Sciatic nerve (tissue), 2 donors: ENCODE measurements around the gene DPP4. TPM values are rescaled to one million over a fixed set of nuclear protein-coding genes. Genes with fewer than 3 reads are reported as not detected.

Experiments used
- ATAC-seq: fragments of 200-7000 bp; cut with Tn5 transposase; one replicate; pipeline ENCODE4 v1.9.1; 2020; ENCODE audit warnings: mild to moderate bottlenecking, moderate library complexity
- DNase-seq: peaks from one replicate; pipeline ENCODE4 v3.0.0-alpha.2; 2020; ENCODE audit warnings: low spot score
- intact Hi-C: fragments of 100-400 bp; cut with DNase I; formaldehyde crosslinking; loops from one replicate; pipeline ENCODE4 v1.14.2; 2022
- total RNA-seq: library from RNA; stranded (reverse); fragmentation: NEBNext Ultra II Directional; extraction: Animal tissue kit (Norgen Biotek cat#: 25700); gene quantifications from one replicate; pipeline ENCODE4 v1.2.1, GENCODE V29; 2021
- donor health status: DM: no; HTN: no; CAD: no.
- donor health status: DM: no; HTN: no; CAD: no.

The DPP4 gene
- 11.8 TPM for total RNA-seq

DNA sequence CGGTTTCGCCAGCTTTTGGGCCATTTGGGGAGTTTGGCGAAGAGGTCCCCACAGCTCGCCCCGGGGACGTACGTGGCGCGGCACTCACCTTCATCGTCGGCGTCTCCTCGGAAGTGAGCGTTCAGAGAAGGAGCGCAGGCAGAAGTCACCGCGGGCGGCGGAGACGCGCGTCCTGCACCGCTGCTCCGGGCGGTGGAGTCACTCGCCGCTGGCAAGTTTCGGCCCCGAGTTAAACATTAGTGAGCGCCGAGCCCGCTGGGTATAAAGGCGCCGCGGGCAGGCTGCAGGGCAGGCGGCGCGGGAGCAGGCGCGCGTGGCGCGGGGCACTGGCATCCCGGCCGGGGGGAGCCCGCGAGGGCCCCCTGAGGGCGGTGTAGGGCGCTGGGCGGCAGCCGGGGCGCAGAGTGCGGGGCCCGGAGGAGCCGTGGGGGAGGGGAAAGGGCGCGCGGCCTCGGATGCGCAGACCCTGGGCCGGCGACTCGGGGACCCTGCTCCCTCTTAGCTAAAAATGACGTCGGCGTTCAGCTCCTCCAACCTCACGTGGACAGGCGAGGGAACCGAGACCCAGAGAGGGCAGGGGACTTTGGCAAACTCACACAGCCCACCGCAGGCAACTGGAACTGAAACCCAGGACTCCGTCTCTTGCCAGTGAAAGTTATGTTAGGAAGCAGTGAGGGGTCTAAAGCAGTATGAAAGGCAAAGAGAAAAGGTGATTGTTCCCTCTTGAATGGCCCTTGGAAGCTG, at the start of gene DPP4:
Gene DPP4, minus strand, starts transcription at position 328 of the 744 bp plus-strand sequence. Its CDS starts 234 bp downstream, at position 94.
- DNase-seq, result peak; percentile 60
- peak; percentile 60 for ATAC-seq
- intact Hi-C loops, result no loop called here

- intact Hi-C loops, result no loop called here
- DNase-seq (no peak), ATAC-seq (peak; percentile 56)
Measured at GRCh38 chr2:162118166-162119031, 44.4 kb upstream of the DPP4 start.

DNA sequence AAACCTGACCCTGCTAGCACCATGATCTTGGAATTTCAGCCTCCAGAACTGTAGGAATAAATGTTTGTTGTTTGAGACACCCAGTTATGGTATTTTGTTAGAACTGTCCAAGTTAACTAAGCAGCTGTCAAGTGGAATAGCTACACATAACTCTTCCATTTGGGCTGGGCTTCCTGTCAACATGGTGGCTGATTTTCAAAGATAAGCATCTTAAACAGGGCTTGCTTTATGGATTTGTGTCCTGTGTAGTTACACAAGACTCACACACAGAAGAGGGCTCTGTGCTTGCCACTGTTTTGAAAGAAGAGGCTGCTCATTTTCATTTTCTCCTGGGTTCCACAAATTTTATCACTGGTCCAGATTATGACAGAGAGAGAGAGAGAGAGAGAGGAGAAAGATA, 42.3 kb upstream of the DPP4 start:
- intact Hi-C loops, result no loop called here
- ATAC-seq, result no peak
- DNase-seq, result no peak

GRCh38 chr2:162115076-162115475, 41.1 kb upstream of the DPP4 start:
- DNase-seq, result no peak
- intact Hi-C loops, result no loop called here
- no peak for ATAC-seq

DNA sequence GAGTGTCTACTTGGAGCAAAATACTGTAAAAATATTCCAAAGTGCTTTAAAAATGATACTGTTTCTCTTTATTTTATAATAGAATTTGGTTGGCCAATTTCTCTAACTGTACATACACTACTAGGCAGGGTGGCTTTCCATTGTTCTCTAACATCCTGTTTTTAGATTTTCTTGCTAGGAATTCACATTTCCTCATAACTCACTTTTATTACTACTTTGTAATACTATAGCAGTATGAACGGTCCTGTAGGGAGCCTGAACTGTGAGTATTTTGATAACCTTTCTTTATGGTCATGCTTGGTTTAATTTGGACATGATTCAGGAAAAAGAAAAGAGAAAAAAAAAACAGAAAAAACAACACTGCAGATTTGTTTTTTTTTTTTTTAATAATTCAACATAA, 40.3 kb upstream of the DPP4 start:
- ATAC-seq, result no peak
- no peak for DNase-seq
- intact Hi-C loops, result no loop called here

- intact Hi-C loops, result no loop called here
- DNase-seq, result no peak
- peak; percentile 93 for ATAC-seq
Measured at GRCh38 chr2:162113776-162114168, 39.8 kb upstream of the DPP4 start.

DNA sequence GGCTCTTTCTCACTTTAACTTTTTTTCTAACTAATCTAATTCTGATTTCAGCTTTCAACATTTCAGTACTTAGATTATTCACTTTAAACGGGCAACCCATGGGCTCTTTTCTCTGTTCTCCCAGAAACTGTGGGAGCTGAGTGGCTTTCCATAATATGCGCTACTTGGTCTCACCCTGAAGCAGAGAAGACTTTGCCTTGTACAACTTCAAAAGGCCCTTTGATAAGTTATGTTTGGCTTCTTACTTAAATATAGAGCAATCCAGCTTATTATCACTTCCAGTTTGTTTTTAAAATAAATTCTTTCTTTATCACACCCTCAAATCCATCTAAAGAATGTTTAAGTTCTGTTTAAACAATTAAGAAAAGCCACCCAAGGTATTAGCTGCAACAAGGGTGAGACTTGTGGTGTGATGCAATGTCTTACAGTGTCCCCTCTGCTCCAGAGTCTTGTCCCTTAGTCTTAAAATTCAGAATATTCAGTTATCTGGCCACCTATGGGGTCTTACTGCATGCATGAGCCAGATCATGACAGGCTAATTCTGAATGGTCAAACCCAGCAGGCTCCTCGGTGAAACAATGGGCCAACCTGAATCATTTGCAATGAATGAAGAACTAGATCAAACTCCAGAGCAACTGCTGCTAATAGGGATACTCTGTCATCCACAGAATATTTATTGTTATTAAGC, 39.2 kb upstream of the DPP4 start:
- DNase-seq, result no peak
- intact Hi-C loops, result no loop called here
- peak; percentile 19 for ATAC-seq

DNA sequence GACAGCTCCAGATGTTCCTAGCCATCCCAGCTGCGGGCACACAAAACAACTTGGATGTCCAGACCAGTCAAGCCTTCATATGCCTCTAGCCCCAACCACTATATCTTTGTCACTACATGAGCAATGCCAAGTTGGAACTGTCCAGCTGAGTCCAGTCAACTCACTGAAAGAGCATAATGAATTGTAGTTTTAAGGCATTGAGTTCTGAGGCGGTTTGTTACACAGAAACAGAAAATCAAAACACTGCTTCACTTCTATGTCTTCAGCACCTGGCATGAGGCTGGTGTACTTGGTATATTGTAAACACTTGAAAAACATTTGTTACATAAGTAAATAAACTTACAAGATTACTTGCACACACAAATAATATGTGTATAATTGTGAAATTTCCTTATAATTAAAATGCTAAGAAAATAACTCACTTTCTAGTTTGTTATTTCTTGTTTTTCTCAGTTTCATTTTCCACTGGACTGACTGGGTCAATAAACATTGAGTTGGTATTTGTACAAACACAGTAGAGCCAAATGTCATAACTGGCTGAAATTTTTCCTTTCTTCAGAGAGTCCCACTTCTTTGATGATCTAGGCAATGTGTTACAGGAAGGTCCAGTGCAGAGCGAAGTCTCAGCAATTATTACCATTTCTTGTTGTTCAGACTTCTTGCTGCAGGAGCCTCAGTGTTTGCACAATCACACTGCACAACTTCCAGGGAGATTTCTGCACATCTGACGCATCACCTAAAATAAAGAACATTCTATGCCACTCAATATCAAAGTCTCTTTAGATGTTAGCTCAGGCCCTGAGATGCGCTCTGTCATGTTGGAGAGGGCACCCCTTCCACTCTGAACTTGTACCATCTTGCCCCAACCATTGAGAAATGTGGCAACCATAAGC, 38.2 kb upstream of the DPP4 start:
- intact Hi-C loops, result no loop called here
- ATAC-seq, result no peak
- DNase-seq, result no peak

DNA sequence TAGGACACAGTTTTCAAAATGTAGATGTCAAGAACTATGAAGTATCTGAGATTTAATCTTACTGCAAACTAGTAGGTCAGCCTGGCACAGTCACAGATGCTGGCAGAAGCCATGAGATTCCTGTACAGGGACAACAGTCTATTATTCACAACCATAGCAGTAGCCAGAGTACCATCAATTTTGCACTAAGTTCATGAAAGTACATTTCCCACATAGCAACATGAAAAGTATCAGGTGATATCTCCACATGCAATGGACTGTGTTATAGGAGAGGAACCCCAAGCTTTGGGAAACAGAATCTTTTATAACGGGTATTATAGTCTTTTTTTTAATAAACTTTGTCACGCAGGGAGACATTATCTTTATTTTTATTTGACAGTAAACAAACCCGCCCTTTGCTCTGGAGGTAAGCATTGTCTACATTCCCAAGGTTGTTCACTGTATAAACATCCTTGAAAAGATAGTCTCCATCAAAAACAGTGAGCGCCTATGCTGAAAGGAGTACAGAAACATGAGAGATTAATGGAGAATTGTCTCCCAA, 33.4 kb upstream of the DPP4 start:
- DNase-seq (no peak), ATAC-seq (no peak)
- intact Hi-C loops, result no loop called here

DNA sequence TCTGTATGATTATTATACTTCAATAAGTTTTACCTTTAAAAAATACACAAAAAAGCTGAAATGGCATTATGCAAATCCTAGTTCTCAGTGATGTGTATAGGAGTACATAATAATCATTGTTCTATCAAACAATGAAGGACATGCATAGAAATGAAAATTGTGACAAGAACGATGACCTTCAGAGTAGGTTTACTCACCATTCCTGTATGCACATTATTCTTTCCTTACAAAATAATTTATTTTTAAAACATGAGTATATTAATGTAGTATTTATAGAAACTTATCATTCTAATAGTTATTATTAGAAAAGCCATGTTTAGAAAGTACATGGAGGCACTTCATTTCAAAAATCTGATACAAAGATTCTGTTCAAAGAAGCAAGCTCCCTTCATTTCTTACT, 32.7 kb upstream of the DPP4 start:
- no peak for ATAC-seq
- no peak for DNase-seq
- intact Hi-C loops, result no loop called here

- intact Hi-C loops, result no loop called here
- DNase-seq (no peak), ATAC-seq (peak; percentile 68)
Measured at GRCh38 chr2:162106146-162106551, 32.1 kb upstream of the DPP4 start.

DNA sequence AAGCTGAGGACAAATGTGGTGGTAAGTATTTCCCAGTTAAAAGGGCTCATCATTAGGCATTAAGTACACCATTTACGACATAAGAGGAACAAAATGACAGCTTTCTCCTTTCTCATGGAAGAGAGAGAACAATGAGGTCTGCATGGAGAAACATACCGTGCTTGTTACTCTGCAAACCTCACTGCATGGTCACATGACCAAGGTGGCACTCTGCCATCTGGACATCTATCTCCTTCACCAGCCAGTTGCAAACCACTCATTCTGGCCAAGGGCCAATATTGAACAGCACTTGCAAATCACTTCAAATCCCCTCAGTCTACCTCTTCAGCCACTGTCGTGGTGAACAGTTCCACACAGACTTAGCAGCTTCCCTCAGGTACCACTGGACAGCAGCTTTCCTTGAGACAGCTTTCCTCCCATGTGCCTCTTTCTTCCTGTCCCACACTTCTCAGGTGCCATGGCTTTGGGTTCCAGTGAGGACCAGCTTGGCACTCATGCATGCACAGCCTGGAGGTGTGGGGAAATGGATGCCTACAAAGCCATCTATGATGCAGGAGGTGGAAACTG, 29.5 kb upstream of the DPP4 start:
- ATAC-seq, result no peak
- intact Hi-C loops, result no loop called here

DNA sequence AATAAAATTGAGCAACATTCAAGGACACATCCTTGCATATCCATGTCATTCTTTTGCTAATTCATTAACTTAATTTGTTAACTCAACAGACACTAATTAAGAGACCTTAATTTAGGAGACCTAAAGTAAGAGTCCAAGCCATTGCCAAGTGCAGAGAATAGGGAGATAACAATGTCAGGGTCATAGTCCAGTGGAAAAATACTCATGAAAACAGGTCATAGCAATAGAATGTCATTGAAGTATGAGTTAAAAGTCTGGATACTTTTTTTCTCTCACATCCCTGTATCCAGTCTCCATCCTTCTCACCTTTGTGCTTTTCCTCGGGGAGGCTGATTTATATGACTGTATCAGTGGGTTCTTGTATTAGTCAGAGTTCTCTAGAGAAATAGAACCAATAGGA, 26.6 kb upstream of the DPP4 start:
- intact Hi-C loops, result no loop called here
- ATAC-seq (no peak), DNase-seq (no peak)

More for the DNA sequence above, 29.5 kb upstream of the DPP4 start:
- no peak for DNase-seq

- DNase-seq (no peak), ATAC-seq (no peak)
- intact Hi-C loops, result no loop called here
Measured at GRCh38 chr2:162099836-162100235, 25.8 kb upstream of the DPP4 start.

DNA sequence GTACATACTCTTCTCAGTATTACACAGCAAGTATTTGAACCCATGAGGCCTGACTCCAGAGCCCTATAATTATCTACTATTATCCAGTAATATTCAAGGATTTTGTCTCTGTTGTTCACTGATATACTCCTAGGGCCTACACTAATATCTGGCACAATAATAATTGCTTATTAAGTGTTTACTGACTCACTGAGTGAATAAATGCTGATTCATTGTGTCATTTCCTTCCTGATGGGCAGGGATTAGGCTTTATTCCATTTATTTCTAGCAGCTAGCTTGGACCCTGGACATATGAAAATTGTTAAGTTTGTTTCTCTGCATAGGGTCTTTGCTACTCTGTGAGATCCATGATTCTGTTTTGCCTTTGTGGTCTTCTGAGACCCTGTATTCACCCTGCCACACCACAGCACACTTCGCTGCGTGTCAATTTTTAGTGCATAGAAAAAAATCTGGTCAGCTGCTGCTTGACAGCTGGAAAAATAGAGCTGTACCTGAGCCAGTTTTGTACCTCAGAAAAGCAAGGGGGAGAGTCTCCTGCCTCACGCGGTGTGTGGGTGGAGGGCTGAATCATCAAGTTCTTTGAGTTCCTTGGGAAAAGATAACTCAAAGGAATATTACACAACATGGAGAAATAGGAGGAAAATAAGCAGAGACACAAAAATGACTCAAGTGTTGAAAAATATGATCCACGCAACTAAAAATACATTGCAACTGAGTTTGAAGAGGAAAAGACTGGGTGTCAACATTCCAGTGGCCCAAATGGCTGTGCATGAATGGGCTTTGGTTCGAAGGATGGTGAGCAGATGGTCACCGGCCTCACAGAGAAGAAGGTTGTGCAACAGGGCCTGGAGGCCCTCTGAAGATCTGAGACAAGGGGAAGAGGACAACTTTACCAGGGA, 18.9 kb upstream of the DPP4 start:
- intact Hi-C loops, result no loop called here
- DNase-seq, result no peak
- peak; percentile 22 for ATAC-seq

- intact Hi-C loops, result no loop called here
- ATAC-seq (no peak), DNase-seq (no peak)
Measured at GRCh38 chr2:162092008-162092390, 18.0 kb upstream of the DPP4 start.

GRCh38 chr2:162091325-162092007, 17.5 kb upstream of the DPP4 start:
- ATAC-seq (no peak), DNase-seq (no peak)
- intact Hi-C loops, result no loop called here
